ENCODE measurements around the gene MEFV.
A peak's percentile ranks its signal among the peaks of the same experiment; 100 is the strongest.

The MEFV gene

GRCh38 chr16:3268294-3268693 is 11.9 kb upstream of the MEFV start:
- no peak for DNase-seq

DNA sequence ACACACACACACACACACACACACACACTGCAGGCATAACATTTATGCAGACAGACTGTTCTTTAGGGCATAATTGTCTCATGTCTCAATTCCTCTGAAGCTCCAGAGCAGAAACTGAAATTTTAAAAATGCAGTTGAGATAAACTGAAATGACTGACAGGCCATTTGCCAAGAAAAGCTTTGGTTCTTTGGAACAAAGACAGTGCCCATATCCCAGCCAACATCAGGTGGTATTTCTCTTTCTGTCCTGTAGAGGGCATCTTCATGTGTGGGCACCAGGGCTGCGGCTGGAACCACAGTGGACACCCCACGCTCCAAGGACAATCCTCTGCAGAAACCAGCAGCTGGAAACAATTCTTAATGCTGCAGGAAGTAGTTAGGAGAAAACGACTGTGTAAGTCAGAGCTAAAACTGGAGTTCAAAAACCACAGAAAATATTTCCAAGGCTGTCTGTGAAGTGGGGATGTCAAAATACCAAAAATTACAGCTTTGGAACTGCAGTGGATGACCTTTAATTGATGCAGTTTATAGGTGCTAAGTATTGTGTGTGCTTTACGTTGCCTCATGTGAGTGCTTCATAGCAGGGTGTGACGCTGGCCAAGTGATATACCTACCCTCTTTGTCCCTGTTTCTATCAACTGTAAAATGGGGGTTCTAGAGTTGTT is 10.6 kb upstream of the MEFV start:
- DNase-seq: peak; percentile 47

DNA sequence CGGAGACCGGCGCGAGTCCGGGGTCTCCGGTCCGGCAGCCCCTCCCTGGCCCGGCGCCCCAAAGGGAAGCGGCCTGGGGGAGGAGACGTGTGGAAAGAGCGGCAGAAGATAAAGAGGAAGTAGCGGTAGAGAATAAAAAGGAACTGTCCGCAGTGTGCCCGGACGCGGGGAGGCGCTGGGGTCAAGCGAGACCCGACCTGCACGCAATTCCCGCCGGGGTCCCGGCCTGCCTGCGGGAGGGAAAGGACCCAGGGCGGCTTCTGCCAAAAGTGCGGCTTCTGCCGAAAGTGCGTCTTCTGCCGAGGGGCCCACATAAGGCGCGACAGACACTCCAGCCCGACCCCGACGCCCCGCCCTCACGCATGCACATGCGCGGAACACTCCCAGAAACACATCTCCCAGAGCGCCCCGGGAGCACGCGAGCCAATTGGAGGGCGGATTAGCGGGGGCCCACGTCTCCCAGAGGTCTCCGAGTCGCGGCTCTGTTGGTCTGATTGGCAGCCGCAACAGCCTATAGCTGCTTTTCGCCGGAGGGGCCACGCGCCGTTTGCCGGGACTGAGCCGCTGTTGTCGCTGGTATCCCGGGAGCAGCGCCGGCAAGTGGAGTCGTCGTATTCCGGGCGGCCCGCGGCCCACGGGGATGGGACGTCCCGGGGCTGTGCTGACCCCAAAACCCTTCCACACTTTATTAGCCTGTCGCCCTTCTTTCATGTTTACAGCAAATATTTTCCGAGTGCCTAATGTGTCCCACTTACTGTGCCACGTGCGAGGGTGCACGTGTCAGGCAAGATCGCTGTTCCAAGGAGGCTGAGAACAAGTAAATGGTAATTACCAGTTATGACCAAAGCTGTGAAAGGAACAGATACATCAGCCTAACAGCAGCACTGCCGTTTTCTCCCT is 8.0 kb upstream of the MEFV start:
- DNase-seq: peak; percentile 99

- no peak for DNase-seq
Measured at GRCh38 chr16:3262517-3262916, 6.1 kb upstream of the MEFV start.

DNA sequence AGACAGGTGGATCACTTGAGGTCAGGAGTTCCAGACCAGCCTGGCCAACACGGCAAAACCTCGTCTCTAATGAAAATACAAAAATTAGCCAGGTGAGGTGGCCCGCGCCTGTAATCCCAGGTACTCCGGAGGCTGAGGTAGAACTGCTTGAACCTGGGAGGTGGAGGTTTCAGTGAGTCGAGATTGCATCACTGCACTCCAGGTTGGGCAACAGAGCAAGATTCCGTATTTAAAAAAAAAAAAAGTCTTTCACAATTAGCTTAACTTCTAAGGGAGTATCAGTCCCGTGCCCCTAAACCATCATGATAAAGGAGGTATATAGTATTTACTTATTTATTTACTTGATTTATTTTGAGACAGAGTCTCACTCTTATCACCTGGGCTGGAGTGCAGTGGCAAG is 3.4 kb upstream of the MEFV start:
- DNase-seq: no peak

- DNase-seq: no peak
Measured at GRCh38 chr16:3256866-3257465, 533 bp upstream of the MEFV start.

DNA sequence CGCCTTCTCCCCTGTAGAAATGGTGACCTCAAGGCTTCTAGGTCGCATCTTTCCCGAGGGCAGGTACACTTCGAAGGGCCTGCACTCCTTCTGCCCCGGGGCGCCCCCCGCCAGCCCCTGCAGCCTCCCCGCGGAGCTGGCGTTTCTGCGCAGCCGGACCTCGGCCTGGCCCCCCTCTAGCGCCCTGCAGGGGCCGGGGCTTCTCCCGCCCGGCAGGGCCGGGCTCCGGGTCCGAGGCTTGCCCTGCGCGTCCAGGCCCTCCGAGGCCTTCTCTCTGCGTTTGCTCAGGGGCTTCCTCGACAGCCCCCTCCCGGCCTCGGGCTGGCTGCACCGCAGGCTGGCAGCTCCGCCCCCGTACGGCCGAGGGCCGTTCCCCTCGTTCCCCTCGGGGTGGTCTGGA is 2.1 kb downstream of the MEFV start:
- DNase-seq: no peak

DNA sequence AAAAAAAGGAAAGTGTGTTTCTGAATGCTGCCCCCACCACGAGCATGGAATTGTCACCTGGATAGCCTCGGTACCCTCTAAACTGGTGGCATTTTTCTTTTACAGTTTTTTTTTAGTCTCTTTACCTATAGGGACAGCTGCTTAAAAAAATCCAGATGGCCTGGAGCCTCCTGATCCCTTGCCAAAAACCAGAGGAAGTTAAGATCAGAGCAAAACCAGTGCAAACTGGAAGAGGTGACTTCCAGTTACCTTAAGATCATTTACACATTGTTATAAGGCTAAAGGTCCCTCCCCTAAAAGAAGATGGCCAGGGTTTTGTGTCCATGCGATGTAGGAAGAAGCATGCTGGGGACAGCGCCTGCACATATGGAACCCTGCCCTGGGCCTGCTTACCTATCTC is 3.5 kb downstream of the MEFV start:
- no peak for DNase-seq

DNA sequence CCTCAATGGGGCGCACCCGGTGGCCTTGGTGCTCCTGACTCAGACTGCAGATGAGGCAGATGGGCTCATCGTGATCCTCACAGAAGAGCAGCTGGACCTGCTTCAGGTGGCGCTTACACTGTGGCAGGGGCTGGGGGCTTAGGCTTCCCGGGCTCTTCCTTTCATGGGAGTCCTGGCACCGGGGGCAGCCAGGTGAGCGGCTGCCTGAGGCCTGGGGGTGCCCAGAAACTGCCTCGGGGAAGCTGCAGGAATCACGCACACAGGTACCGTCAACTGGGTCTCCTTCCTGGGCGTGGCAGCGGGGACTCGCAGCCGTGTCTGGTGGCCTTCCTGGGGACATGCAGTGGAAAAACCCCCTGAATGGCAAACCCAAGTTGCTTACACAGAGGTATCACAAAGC is 7.0 kb downstream of the MEFV start:
- DNase-seq: no peak

DNA sequence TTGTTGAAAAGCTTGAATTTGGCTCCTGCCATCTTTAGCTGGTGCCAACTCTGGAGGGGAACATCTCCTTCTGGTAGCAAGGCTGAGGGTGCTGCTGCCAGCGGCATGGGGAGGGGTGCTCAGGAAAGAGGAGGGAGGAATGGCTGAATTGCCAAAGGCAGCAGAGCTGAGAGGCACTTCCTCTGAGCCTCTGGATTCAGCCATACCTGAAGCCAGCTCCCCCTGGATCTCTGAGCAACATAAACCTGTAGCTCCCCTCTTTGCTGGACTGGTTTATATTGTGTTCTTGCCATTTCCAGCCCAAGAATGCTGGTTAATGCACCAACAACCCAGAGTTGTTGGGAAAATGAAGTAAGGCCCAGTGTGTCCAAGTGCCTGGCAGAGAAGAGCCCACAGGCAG is 7.4 kb downstream of the MEFV start:
- DNase-seq: no peak

DNA sequence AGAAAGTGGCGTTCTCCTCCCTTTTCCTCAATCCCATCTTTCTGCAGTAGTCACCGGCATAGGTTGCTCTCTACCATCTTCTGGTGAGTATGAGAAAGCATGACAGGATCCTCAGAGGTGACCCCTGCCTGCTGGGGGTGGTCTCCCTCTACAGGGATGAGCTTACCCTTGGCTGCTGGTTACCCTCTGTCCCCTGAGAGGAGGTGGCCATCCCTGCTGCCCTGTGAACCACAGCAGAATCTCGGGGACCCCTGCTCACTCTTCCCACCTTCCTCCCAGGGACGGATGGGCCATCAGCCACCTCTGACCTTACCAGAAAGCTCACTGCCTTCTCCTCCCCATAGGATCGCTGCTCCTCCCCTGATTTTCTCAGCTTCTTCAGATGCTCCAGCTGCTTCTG is 7.8 kb downstream of the MEFV start:
- no peak for DNase-seq

DNA sequence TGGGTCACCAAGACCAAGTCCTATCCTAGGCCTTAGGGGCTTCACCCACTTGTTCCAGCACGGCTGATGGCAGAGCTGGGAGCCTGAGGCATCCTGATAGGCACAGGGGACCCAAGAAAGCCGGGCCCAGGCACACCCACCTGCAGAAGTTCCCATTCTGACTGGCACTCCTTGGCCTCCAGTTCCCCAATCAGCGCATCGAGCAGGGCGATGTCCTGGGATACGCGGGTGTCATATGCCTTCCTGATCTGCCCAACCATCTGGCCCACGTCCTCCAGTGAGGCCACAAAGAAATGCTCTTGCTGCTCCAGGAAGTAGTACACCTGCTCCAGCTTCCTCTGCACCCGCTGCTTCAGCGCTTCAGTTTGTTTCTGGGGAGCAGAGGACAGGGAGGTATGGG is 9.6 kb downstream of the MEFV start:
- no peak for DNase-seq

- no peak for DNase-seq
Measured at GRCh38 chr16:3246002-3246401, 10.4 kb downstream of the MEFV start.

GRCh38 chr16:3243882-3244281 is 12.6 kb downstream of the MEFV start:
- no peak for DNase-seq

DNA sequence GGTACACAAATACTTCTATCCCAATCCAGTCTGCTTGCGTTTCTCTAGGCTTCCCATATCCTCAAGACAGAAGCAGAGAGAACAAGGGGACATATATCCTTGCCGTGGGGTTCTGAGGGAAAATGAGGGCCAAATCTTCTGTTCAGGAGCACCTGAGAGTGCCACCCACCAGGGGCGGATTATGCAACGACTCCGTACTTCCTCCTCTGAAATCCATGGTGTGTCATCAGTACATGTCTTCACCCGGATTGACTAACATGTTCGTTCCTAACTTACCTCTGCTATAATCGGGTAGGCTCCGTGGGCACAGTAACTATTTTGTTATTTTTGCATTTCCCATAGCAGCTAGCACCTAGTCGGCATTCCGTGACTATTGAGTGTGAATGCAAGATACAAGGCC is 13.7 kb downstream of the MEFV start:
- DNase-seq: no peak

DNA sequence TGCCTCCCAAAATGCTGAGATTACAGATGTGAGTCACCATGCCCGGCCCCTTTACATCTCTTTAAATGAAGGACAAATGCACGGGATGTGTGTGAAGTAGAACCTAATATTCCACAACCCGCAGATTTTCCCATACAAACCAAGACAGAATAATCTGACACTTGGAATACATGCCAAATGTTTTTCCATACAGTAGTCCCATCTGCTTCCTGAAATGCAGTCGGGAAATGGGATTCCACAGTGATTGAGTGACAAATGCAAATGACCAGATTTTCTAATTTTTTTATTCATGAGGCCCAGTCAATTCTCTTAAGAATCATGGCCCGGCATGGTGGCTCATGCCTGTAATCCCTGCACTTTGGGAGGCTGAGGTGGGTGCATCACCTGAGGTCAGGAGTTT is 14.7 kb downstream of the MEFV start:
- DNase-seq: no peak

DNA sequence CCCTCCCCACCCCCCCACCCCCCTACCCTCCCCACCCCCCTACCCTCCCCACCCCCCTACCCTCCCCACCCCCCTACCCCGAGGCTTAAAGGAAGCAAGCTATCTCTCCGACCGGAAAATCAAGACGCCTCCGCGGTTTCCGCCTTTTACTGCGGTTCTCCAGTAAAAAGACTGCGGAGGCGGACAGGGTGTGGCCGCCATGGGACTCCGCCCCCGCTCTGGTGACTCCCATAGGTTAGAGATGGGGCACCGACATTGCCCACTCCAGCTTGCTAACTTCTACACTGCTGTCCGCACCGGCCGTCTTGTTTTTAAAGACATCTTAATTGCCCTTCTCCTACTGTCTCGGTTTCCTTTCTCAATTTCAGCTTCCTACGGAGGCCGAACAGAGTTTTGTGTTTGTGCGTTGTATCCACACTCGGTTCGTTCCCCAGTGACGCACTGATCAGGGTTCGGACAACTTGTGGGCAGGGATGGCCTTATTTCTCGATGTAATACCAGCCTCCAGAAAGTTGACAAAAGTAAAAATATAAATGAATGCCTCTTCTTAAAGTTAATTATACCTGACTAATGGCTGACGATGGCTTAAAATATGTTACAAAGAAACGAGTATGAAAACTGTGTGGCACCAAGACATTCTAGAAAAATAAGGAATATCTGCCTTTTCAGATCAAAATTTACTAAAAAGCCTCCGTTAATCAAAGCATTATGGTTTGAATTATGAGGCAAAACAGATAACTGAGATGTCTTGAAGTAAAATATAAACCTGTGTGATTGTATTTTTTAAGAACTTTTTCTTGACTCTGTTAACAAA is 20.4 kb downstream of the MEFV start:
- no peak for DNase-seq

DNA sequence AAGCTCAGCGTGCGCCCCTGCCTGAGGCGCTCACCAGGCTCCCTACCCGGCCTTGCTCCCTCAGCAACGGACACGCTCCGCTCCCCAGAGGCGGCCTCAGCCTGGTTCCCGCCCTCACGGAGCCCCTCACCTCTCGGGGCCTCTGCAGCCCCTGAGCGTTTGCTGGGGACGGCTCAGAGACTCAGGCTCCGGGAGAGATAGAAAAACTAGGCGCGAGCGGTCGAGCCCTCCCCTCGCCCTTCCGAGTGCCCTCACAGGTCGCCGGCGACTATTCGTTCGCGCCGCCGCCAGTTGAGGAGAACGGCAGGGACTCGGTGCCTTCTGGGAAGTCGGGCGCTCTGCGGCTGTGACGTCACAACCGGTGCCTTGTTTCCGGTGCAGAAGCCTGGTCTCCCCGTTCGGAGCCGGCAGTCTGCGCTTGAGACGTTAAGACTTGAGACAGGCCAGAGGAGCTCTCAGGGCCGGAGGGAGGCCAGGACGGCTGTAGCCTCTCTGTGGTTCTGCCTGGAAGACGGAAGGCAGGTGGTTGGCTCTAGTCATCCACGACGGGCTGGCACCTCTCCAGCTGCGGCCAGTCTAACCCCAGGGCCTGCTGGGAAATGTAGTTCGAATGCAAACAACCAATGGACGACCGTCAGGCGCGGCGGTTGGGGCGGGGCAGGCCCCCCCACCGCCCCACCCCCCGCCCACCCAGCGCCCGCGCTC is 21.4 kb downstream of the MEFV start, which contains the start of gene ZNF200:
Gene ZNF200 (minus strand): TSS at position 302 of the 705 bp plus-strand sequence. CDS start 1,403 bp downstream, outside the sequence.
- DNase-seq: peak; percentile 96

DNA sequence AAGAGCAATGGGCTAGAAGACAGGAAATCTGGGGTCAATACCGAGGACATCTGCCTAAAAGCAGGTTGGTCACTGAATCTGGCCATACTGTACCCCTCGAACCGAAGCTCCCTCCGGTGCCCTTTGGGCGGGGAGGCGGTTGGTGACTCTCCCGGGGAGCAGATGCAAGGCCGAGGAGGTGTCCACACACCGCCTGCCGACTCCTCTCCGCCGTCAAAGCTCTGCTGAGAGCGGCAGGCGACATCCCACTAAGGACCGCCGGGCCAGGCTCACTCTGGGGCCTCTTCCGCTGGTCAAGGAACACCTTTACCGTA is 21.9 kb downstream of the MEFV start:
- DNase-seq: no peak

DNA sequence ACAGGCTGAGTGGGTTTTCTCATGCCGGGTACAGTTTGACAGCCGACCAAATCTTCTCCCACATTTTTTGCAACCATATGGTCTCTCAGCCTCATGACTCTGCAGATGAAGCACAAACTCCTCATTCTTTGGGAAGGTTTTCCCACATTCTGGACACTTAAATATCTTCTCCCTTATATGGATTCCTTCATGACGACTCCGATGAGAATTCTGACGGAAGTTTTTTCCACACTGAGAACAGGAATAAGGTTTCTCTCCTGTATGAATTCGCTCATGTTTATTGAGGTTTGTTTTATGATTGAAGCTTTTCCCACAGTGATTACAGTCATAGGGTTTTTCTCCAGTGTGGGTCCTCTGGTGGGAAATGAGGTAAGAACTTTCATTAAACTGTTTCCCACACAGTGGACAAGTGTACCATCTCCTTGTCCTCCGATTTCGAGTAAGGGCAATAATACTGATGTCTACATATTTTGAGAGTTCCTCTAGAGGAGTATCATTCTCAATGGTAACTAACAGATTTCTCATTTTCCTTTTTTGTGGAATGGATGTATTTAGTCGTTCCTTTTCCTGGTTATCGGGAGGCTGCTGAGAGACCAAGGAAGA is 32.4 kb downstream of the MEFV start:
- DNase-seq: no peak

GRCh38 chr16:3220839-3221238 is 35.6 kb downstream of the MEFV start:
- no peak for DNase-seq

DNA sequence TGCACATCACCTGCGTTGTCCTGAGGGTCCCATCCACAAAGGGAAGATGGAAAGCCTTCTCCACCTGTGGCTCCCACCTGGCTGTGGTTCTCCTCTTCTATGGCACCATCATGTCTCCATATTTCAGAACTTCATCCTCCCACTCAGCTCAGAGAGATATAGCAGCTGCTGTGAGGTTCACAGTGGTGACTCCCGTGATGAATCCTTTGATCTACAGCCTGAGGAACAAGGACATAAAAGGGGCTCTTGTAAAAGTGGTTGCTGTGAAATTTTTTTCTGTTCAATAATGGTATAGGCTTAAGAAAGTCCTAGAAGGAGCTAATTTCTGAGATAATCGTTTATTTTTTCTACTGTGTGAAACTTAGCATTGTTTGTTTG is 40.2 kb downstream of the MEFV start:
- DNase-seq: no peak

Data from right hindlimb (tissue), 1 donor.